Measurements from ENCODE around the gene VSIR. TPM values are rescaled to one million over a fixed set of nuclear protein-coding genes. Genes with fewer than 3 reads are reported as not detected.

VSIR gene
- total RNA-seq, 1 donor from 2014 or later = 8.6 TPM

GRCh38 chr10:71700731-71701368, 72.5 kb downstream of the VSIR start:
- DNase-seq (ENCODE audit: low read depth) = no peak
- no peak overlapping the region for H3K4me3 ChIP-seq (ENCODE audit: low read depth, low read length)
- no peak for TF ChIP-seq CTCF (conservative IDR thresholded peaks at IDR 0.05; ENCODE audit: low read depth, low read length)

GRCh38 chr10:71698737-71699136, 74.6 kb downstream of the VSIR start:
- no peak overlapping the region for H3K4me3 ChIP-seq (ENCODE audit: low read depth, low read length)
- DNase-seq (ENCODE audit: low read depth) = no peak
- TF ChIP-seq CTCF (conservative IDR thresholded peaks at IDR 0.05; ENCODE audit: low read depth, low read length) = no peak

GRCh38 chr10:71697938-71698709, 75.2 kb downstream of the VSIR start:
- DNase-seq (ENCODE audit: low read depth) = no peak
- no peak overlapping the region for H3K4me3 ChIP-seq (ENCODE audit: low read depth, low read length)
- no peak for TF ChIP-seq CTCF (conservative IDR thresholded peaks at IDR 0.05; ENCODE audit: low read depth, low read length)

Other genes starting within 250 kb of the VSIR start
- not detected in 2 replicates for gene C10orf105, start 53.7 kb downstream of the VSIR start, total RNA-seq
- gene PSAP, start 77.7 kb upstream of the VSIR start, total RNA-seq = 444 and 614 TPM in 2 replicates
- gene CHST3, start 190.9 kb upstream of the VSIR start, total RNA-seq = 20.5 and 29.7 TPM in 2 replicates

Data from epithelial cell of proximal tubule (primary cell).